SIG-M5 (cell line): ENCODE results near the gene RAB40C.
A peak's percentile ranks its signal among the peaks of the same experiment; 100 is the strongest.

Source experiments
- DNase-seq: peaks from one replicate; lab custom pipeline; 2025; lab: John Stamatoyannopoulos, UW

The RAB40C gene

DNA sequence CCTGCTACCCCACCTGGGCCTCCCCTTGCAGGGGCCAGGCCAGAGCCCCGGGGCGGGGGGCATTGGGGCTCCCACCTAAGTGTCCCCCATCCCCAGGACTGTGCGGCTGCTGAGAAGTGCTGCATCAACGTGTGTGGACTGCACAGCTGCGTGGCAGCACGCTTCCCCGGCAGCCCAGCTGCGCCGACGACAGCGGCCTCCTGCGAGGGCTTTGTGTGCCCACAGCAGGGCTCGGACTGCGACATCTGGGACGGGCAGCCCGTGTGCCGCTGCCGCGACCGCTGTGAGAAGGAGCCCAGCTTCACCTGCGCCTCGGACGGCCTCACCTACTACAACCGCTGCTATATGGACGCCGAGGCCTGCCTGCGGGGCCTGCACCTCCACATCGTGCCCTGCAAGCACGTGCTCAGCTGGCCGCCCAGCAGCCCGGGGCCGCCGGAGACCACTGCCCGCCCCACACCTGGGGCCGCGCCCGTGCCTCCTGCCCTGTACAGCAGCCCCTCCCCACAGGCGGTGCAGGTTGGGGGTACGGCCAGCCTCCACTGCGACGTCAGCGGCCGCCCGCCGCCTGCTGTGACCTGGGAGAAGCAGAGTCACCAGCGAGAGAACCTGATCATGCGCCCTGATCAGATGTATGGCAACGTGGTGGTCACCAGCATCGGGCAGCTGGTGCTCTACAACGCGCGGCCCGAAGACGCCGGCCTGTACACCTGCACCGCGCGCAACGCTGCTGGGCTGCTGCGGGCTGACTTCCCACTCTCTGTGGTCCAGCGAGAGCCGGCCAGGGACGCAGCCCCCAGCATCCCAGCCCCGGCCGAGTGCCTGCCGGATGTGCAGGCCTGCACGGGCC lies 42.8 kb downstream of the RAB40C start:
- no peak for DNase-seq

- DNase-seq: no peak
These were observed 43.6 kb downstream of the RAB40C start for GRCh38 chr16:633336-634050.

DNA sequence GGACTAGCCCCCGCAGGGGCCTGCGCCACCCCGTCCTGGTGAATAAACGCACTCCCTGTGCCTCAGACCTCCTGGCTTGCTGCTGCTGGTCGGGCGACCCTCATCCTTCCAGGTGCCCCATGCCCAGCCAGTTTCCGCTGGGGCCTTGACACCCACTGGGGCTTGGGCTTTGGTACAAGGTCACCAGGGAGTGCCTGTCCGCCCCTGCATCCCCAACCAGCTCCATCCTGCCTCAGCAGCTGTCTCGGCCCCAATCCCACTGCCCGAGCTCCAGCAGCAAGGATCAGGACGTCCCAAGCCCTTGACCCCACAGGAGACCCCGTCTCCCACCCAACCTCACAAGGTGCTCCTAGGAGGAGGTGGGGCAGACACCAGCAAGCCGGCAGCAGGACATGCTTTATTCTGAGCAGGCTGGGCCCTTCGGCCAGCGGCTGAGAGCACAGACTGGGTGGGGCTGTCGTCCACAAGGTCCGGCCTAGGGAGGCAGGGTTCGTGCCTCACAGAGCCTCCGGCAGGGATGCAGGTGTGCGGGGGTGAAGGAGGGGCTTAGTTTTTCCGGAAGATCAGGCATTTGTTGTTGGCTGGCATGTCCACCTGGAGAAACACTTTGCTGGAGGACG lies 44.3 kb downstream of the RAB40C start:
- no peak for DNase-seq

- DNase-seq: no peak
These were observed 45.1 kb downstream of the RAB40C start for GRCh38 chr16:634996-635395.

DNA sequence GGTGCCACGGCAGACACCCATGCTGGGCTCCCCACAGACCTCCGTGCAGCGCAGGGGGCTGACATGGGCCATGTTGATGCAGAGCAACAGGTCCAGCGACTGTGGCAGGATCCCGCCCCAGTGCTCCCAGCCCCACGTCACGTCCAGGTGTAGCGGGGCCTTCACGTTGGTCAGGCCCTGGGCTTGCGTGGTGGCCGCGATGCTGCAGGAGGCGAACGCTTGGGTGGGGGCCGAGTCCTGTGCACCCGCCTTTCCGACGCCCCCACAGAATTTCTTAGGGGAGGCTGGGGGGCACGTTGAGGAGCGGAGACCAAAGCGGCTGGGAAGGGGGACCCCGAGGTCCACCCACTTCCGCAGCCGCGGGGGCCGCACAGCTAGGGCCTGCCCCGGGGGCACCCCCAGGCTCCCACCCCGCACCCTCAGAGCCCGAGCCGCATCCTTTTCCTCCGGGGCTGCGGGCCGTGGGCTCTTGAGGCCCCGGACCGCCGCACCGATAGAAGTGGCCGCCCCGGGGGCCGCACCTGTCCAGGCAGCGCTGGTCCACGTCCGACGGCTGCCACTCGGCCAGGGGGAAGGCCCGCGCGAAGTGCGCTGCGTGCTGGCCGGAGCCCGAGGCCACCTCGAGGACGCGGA lies 45.8 kb downstream of the RAB40C start:
- no peak for DNase-seq

- peak; percentile 26 for DNase-seq
These were observed 46.6 kb downstream of the RAB40C start, which contains the start of gene METTL26 for GRCh38 chr16:636206-637080. TSS of gene METTL26 (minus strand) at chr16:636305. CDS start at chr16:636290, 15 bp downstream.

- DNase-seq: no peak
These were observed 47.5 kb downstream of the RAB40C start for GRCh38 chr16:637081-638018.

DNA sequence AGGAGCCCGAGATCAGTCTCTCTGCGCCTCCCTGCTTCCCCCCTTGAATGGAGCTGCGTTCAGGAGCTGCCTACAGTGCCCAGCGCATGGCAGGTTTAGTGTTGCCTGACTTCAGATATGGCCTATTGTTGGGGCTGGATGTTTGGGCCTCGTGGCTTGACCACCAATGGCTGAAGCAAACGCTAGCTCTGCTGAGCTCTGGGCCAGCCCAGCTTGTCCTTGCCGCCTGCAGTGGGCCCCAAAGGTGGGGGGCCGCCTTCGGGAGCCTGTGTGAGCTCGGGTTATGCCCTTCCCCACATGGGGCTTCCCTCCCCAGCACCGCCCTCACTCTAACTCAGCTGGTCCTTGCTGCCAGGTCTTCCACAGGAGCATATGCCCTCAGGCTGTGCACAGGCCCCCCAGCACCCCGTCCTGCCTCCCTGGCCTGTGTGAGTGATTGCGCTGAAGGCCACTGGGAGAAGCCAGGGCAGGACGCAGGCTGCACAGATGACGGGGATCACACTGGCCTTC lies 48.2 kb downstream of the RAB40C start:
- no peak for DNase-seq

GRCh38 chr16:638836-639235 lies 49.0 kb downstream of the RAB40C start:
- DNase-seq: no peak

- DNase-seq: no peak
These were observed 50.7 kb downstream of the RAB40C start for GRCh38 chr16:640614-641013.

DNA sequence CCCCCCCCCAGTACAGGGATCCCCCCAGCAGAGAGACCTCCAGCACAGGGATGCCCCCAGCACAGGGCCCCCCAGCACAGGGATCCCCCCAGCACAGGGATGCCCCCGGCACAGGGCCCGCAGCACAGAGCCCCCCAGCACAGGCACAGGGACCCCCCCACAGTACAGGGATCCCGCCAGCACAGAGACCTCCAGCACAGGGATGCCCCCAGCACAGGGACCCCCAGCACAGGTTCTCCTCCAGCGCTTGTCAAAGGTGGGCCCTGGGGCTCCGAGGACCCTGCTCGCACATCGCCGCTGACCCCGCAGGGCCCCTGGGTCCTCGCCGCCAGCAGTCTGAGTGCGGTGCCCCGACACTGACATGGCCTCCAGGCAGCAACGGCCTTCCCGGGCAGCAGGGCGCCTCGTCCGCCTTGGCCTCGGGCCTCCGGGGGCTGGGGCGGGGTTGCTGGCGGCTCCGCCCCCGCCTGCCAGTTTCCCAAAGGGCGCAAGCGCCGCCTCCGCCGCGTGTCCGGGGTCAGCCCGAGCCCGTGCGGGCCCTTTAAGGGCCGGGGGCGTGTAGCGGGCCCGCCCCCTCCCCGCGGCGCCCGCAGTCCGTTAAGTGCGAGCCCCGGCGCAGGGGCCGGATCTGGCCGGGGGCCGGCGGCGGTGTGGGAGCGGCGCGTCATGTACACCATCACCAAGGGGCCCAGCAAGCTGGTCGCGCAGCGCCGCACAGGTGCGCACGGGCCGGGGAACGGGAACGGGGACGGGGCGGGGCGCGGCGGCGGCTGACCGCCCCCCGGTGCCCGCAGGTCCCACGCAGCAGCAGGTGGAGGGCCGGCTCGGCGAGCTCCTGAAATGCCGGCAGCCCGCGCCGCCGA lies 51.7 kb downstream of the RAB40C start, which contains the start of gene MCRIP2:
Gene MCRIP2, plus strand, starts transcription at position 503 of the 863 bp plus-strand sequence. Its CDS starts 164 bp downstream, at position 667.
- DNase-seq: peak; percentile 7

DNA sequence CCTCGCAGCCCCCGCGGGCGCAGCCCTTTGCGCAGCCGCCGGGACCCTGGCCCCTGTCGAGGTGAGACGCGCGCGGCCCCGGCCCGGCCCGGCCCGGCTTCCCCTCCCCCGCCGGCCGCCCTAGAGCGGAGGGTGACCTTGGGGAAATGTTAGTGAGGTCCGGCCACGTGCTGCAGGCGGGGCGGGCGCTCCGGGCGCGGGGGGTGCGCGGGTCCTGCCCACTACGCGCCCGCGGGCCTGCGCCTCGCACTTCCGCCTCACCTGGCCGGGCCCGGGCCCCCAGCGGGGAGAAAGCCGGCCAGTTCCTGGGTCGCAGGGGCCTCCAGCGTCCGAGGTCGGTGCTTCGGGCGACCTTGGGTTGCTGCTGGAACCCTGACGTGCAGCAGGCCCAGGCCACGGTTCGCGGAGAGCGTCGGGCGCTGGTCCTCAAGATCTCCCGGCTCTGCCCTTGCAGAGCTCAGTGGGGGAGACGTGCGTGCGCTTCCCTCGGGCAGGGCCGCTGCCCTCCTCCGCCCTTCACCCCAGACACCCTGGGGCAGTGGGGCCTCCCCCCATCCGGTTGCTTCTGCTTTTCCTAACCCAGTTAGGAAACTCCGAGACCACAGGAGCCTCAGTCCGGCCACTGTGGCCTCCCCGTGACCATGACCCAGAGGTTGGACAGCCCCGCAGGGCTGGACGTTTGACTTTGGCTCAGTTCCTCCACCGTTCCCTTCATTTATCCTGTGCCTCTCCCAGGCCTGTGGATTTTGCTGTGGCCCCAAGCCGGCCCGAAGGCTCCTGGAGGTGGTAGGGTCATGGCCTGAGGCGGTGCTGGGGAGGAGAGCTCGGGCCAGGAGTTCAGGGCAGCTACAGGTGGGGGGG lies 52.6 kb downstream of the RAB40C start:
- no peak for DNase-seq

GRCh38 chr16:643050-643368 lies 53.1 kb downstream of the RAB40C start:
- DNase-seq: no peak

DNA sequence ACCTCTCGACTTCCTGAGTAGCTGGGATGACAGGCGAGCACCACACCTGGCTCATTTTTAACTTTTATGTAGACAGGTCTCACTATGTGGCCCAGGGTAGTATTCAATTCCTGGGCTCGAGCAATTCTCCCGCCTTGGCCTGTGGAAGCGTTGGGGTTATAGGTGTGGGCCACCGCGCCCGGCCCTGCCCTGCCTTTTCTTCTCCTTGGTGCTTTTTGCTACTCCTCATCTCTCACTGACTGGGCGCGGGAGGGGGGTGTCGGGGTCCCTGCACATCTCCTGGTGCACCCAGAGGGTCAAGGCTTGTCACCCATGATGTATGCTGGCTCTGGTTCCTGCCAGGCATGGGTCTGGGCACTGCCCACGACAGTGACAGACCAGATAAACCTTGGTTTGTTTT lies 54.7 kb downstream of the RAB40C start:
- DNase-seq: no peak

DNA sequence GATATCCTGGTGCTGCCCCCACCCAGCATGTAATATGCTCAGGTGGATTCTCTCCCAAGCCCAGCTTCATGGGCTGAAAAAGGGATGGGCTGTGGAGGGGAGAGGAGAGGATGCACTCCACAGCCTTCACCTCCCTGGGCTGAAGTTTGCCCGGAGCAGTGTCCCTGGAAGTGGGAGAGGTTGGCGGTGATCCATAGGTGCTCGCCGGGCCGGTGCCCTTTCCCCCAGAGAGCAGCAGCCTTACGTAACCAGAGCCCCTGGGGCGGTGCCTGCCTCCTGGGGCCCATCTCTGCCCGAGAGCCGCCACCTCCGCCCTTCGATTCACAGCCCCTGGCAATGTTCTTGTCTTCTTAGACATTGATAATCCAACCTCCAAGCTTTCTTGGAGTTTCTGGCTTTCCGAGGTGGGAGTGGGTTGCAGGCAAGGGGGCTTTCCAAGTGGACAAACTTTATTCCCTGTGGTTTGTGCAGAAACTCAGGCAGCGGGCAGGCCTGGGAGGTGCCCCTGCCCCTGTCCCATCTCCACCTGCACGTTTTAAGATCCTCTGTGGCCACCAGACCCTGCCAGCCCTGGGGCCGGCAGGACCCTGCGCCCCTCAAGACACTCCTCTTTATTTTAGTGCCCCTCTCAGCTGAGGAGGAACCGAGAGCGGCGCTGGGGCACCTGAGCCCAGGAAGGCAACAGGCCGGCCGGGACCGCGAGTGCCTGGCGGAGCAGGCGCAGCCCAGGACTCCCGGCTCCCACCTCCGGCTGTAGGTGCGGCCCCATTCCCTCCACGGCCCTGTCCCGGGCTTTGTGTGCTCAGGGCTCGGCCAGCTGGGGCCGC lies 56.2 kb downstream of the RAB40C start:
- DNase-seq: no peak

GRCh38 chr16:646679-647172 lies 56.9 kb downstream of the RAB40C start:
- DNase-seq: no peak
